HepG2 (cell line): ENCODE measurements around the gene ACAP3. TPM values are rescaled to one million over a fixed set of nuclear protein-coding genes. Genes with fewer than 3 reads are reported as not detected.
A peak's percentile ranks its signal among the peaks of the same experiment; 100 is the strongest.

Experiments used
- CCDC6 ChIP-seq: sonication (generic); formaldehyde crosslinking; IDR thresholded peaks from 2 replicates; pipeline ENCODE4 v1.8.1; 2022; ENCODE audit warnings: mild to moderate bottlenecking, missing genetic modification reagents, moderate library complexity
- DNMT3B ChIP-seq: conservative IDR thresholded peaks from 2 replicates; pipeline ENCODE4 v1.6.1; 2016; ENCODE audit warnings: missing biosample characterization, control low read depth
- EEA1 ChIP-seq: sonication (generic); formaldehyde crosslinking; IDR thresholded peaks from 2 replicates; pipeline ENCODE4 v1.5.1; 2020; ENCODE audit warnings: mild to moderate bottlenecking, missing genetic modification reagents, borderline replicate concordance
- EED ChIP-seq: sonication (generic); formaldehyde crosslinking; IDR thresholded peaks from 2 replicates; pipeline ENCODE4 v1.5.0; 2020; ENCODE audit warnings: mild to moderate bottlenecking, missing genetic modification reagents
- GATAD1 ChIP-seq: IDR thresholded peaks from 2 replicates; pipeline ENCODE4 v1.6.1; 2016; ENCODE audit warnings: missing genetic modification reagents, missing compliant biosample characterization
- HNRNPH1 ChIP-seq: fragments of 200-400 bp; formaldehyde crosslinking; optimal IDR thresholded peaks from 2 replicates; pipeline ENCODE3; 2017; ENCODE audit warnings: mild to moderate bottlenecking, low read depth, low read length
- HOXA9 ChIP-seq: sonication (generic); formaldehyde crosslinking; IDR thresholded peaks from 2 replicates; pipeline ENCODE4 v1.8.1; 2022; ENCODE audit warnings: missing genetic modification reagents, mild to moderate bottlenecking, moderate library complexity, borderline replicate concordance
- NFYB ChIP-seq: sonication (generic); formaldehyde crosslinking; IDR thresholded peaks from 2 replicates; pipeline ENCODE4 v1.4.0; 2020; ENCODE audit warnings: missing genetic modification reagents
- RFX5 ChIP-seq: IDR thresholded peaks from 2 replicates; pipeline ENCODE4 v1.6.1; 2011; ENCODE audit warnings: low read depth, low read length, improper control_type of control experiment
- SOX13 ChIP-seq, 3 experiments: fragments of 450-650 bp in 1 of 3; sonication (generic) in 1 of 3; formaldehyde crosslinking in 1 of 3; IDR thresholded peaks in 2 of 3; conservative IDR thresholded peaks in 1 of 3; 2 replicates each; pipeline versions ENCODE4 v1.5.0 to v1.6.1; 2016 to 2020; ENCODE audit warnings: antibody characterized with exemption in 1 of 3, mild to moderate bottlenecking in 1 of 3, missing compliant biosample characterization in 1 of 3, missing genetic modification reagents in 1 of 3, moderate library complexity in 1 of 3
- TAF1 ChIP-seq: sonication (generic); formaldehyde crosslinking; IDR thresholded peaks from 2 replicates; pipeline ENCODE4 v1.4.0; 2020; ENCODE audit warnings: missing genetic modification reagents
- TMF1 ChIP-seq: sonication (generic); formaldehyde crosslinking; IDR thresholded peaks from 2 replicates; pipeline ENCODE4 v1.8.1; 2022; ENCODE audit warnings: low read depth, missing genetic modification reagents
- ZBTB3 ChIP-seq: sonication (generic); formaldehyde crosslinking; IDR thresholded peaks from 2 replicates; pipeline ENCODE4 v1.4.0; 2020; ENCODE audit warnings: low read depth, mild to moderate bottlenecking, moderate library complexity, missing genetic modification reagents, borderline replicate concordance
- ZNF253 ChIP-seq: sonication (generic); formaldehyde crosslinking; IDR thresholded peaks from 2 replicates; pipeline ENCODE4 v1.8.0; 2022; ENCODE audit warnings: mild to moderate bottlenecking, missing genetic modification reagents, borderline replicate concordance
- ZNF256 ChIP-seq: sonication (generic); formaldehyde crosslinking; conservative IDR thresholded peaks from 2 replicates; pipeline ENCODE4 v1.4.0; 2020; ENCODE audit warnings: missing genetic modification reagents
- ZNF343 ChIP-seq: sonication (generic); formaldehyde crosslinking; IDR thresholded peaks from 2 replicates; pipeline ENCODE4 v1.4.0; 2020; ENCODE audit warnings: mild to moderate bottlenecking, missing genetic modification reagents
- ZNF567 ChIP-seq: sonication (generic); formaldehyde crosslinking; IDR thresholded peaks from 2 replicates; pipeline ENCODE4 v1.8.1; 2023; ENCODE audit warnings: mild to moderate bottlenecking, missing genetic modification reagents, borderline replicate concordance
- polyA plus RNA-seq, 8 experiments: library from polyadenylated mRNA; depleted of rRNA in 3 of 8; stranded (reverse) in 7 of 8; unstranded in 1 of 8; fragments of >200 nt; fragmentation: Illumina TruSeq in 4 of 8; extraction: Trizol in 4 of 8; gene quantifications; 2 replicates each; pipeline versions ENCODE4 v1.2.1 to v1.2.3, GENCODE V29; 2011 to 2016; ENCODE audit warnings: low read depth in 4 of 8, missing spikeins in 1 of 8, mixed read lengths in 1 of 8; ENCODE audit not compliant: insufficient read depth in 1 of 8
- total RNA-seq, 5 experiments: library from RNA; depleted of rRNA; stranded (reverse); fragments of >200 nt; fragmentation: Illumina TruSeq; extraction: Trizol; gene quantifications; 2 replicates each; pipeline ENCODE4 v1.2.3, GENCODE V29; 2016; ENCODE audit warnings: low read depth in 1 of 5
- TF ChIP-seq, protein P1 (sequence below): sonication (generic); formaldehyde crosslinking; IDR thresholded peaks from 2 replicates; pipeline ENCODE4 v1.8.1; 2022; ENCODE audit warnings: low read depth, mild to moderate bottlenecking, missing genetic modification reagents
- TF ChIP-seq, protein P2 (sequence below): sonication (generic); formaldehyde crosslinking; IDR thresholded peaks from 2 replicates; pipeline ENCODE4 v1.8.0; 2022; ENCODE audit warnings: mild to moderate bottlenecking, missing genetic modification reagents, borderline replicate concordance
- TF ChIP-seq, protein P3 (sequence below): sonication (generic); formaldehyde crosslinking; IDR thresholded peaks from 2 replicates; pipeline ENCODE4 v1.5.0; 2020; ENCODE audit warnings: missing genetic modification reagents
- TF ChIP-seq, protein P4 (sequence below): sonication (generic); formaldehyde crosslinking; IDR thresholded peaks from 2 replicates; pipeline ENCODE4 v1.4.0; 2020; ENCODE audit warnings: missing genetic modification reagents, mild to moderate bottlenecking, borderline replicate concordance
- TF ChIP-seq, protein P5 (sequence below): sonication (generic); formaldehyde crosslinking; IDR thresholded peaks from 2 replicates; pipeline ENCODE4 v1.4.0; 2020; ENCODE audit warnings: missing genetic modification reagents

The ACAP3 gene
- total and polyA plus RNA-seq, 2 of the 13 experiments (the other 11 are each of a cell fraction or from before 2014, with no cell fraction given): 29.4 to 50.8 TPM

DNA sequence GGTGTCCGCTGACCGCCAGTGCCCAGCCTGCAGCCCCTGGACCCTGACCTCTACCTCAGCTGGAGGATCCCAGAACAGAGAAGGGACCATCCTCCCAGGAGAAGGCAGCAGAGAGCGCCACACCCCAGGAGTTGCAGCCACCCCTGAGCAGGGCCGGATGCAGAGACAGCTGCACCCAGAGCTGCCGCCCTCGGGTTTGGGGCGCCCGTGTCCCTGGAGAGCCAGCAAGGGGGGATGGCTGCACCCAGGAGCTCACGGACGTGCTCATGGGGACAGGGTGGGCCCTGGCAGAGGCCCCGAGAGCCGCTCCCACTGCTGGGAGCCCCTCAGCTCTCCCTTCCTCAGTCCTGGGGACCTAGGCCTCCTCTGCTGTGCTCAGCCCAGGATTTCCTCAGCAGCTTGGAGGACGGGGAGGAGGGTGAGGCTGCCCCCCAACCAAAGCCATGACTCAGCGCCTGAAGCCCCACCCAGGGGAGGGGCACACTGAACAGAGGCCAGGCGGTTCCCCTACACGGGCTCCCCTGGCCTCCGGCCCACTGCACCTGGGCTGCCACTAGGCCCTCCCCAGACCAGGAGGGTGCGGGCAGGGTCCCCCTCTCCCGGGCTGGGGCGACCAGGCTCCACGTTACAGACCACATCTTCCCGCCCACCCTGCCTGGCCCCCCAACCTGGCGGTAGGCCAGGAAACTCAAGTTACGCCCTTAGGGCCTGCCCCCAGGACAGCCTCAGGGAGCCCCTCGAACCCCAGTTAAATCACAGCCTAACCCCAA, 2.2 kb downstream of the ACAP3 start (continued):
- TF ChIP-seq ZNF256 (no peak), HNRNPH1 (no peak), RFX5 (no peak), GATAD1 (CRISPR knock-in tag) (no peak), EED (peak; percentile 42; the same call in 1 of the 2 replicates), HOXA9 (CRISPR knock-in tag) (0 out of 2 replicates have a peak, but pooled peaks have one; percentile 26), ZNF567 (no peak), TMF1 (CRISPR knock-in tag) (no peak), TAF1 (CRISPR knock-in tag) (no peak), EEA1 (CRISPR knock-in tag) (no peak), ZNF343 (CRISPR knock-in tag) (no peak), ZNF253 (CRISPR knock-in tag) (no peak), CCDC6 (0 out of 2 replicates have a peak, but pooled peaks have one; percentile 30), ZBTB3 (no peak), DNMT3B (CRISPR knock-in tag) (no peak; the same call in 1 of the 2 replicates), SOX13 (IDR thresholded peaks at IDR 0.05) (no peak), SOX13 (CRISPR knock-in tag; conservative IDR thresholded peaks at IDR 0.05 in 1 of 2, IDR thresholded peaks at IDR 0.05 in 1 of 2) (peak in 1 of 2 experiments; percentile 18; a peak in 1 of 4 replicates), NFYB (no peak)
- TF ChIP-seq, protein P1, sequence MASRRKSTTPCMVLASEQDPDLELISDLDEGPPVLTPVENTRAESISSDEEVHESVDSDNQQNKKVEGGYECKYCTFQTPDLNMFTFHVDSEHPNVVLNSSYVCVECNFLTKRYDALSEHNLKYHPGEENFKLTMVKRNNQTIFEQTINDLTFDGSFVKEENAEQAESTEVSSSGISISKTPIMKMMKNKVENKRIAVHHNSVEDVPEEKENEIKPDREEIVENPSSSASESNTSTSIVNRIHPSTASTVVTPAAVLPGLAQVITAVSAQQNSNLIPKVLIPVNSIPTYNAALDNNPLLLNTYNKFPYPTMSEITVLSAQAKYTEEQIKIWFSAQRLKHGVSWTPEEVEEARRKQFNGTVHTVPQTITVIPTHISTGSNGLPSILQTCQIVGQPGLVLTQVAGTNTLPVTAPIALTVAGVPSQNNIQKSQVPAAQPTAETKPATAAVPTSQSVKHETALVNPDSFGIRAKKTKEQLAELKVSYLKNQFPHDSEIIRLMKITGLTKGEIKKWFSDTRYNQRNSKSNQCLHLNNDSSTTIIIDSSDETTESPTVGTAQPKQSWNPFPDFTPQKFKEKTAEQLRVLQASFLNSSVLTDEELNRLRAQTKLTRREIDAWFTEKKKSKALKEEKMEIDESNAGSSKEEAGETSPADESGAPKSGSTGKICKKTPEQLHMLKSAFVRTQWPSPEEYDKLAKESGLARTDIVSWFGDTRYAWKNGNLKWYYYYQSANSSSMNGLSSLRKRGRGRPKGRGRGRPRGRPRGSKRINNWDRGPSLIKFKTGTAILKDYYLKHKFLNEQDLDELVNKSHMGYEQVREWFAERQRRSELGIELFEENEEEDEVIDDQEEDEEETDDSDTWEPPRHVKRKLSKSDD (CRISPR knock-in tag): 0 out of 2 replicates have a peak, but pooled peaks have one; percentile 36
- TF ChIP-seq, protein P2, sequence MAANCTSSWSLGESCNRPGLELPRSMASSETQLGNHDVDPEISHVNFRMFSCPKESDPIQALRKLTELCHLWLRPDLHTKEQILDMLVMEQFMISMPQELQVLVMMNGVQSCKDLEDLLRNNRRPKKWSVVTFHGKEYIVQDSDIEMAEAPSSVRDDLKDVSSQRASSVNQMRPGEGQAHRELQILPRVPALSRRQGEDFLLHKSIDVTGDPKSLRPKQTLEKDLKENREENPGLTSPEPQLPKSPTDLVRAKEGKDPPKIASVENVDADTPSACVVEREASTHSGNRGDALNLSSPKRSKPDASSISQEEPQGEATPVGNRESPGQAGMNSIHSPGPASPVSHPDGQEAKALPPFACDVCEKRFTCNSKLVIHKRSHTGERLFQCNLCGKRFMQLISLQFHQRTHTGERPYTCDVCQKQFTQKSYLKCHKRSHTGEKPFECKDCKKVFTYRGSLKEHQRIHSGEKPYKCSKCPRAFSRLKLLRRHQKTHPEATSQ: no peak
- TF ChIP-seq, protein P3, sequence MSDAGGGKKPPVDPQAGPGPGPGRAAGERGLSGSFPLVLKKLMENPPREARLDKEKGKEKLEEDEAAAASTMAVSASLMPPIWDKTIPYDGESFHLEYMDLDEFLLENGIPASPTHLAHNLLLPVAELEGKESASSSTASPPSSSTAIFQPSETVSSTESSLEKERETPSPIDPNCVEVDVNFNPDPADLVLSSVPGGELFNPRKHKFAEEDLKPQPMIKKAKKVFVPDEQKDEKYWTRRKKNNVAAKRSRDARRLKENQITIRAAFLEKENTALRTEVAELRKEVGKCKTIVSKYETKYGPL (CRISPR knock-in tag): no peak
- TF ChIP-seq, protein P4, sequence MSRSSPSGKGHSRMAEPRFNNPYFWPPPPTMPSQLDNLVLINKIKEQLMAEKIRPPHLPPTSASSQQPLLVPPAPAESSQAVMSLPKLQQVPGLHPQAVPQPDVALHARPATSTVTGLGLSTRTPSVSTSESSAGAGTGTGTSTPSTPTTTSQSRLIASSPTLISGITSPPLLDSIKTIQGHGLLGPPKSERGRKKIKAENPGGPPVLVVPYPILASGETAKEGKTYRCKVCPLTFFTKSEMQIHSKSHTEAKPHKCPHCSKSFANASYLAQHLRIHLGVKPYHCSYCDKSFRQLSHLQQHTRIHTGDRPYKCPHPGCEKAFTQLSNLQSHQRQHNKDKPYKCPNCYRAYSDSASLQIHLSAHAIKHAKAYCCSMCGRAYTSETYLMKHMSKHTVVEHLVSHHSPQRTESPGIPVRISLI (CRISPR knock-in tag): no peak
- TF ChIP-seq, protein P5, sequence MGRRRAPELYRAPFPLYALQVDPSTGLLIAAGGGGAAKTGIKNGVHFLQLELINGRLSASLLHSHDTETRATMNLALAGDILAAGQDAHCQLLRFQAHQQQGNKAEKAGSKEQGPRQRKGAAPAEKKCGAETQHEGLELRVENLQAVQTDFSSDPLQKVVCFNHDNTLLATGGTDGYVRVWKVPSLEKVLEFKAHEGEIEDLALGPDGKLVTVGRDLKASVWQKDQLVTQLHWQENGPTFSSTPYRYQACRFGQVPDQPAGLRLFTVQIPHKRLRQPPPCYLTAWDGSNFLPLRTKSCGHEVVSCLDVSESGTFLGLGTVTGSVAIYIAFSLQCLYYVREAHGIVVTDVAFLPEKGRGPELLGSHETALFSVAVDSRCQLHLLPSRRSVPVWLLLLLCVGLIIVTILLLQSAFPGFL: no peak
